OCI-LY1 (cell line): ENCODE measurements around the gene NOP58.
"Not testable (repeated sequence)": the region's sequence is repeated elsewhere in the genome, so short reads cannot be mapped to it uniquely, and the experiment has no call there.

Experiments used
- H2AFZ ChIP-seq: fragments of 200-600 bp; sonication (generic), shearing (Covaris generic); 2 replicates; pipeline ENCODE4 v1.6.0; 2014; ENCODE audit warnings: antibody characterized with exemption, mild to moderate bottlenecking, low read length
- H3F3A ChIP-seq: fragments of 200-600 bp; sonication (generic), shearing (Covaris generic); 2 replicates; pipeline ENCODE4 v1.6.0; 2014; ENCODE audit warnings: mild to moderate bottlenecking, antibody characterized with exemption, low read length, moderate library complexity; ENCODE audit not compliant: insufficient read depth
- H3K27ac ChIP-seq: fragments of 200-600 bp; sonication (generic); 2 replicates; pipeline ENCODE4 v1.5.1; 2014; ENCODE audit warnings: low read length, mixed run types, mild to moderate bottlenecking, low read depth; ENCODE audit not compliant: poor library complexity, severe bottlenecking
- H3K27me3 ChIP-seq: fragments of 200-600 bp; sonication (generic); 2 replicates; pipeline ENCODE4 v1.6.0; 2014; ENCODE audit warnings: antibody characterized with exemption, mild to moderate bottlenecking, low read length, moderate library complexity; ENCODE audit not compliant: insufficient read depth
- H3K36me3 ChIP-seq: fragments of 200-600 bp; sonication (generic); 2 replicates; pipeline ENCODE4 v1.6.1; 2014; ENCODE audit warnings: mild to moderate bottlenecking, antibody characterized with exemption, low read length, moderate library complexity, mixed read lengths; ENCODE audit not compliant: insufficient read depth
- H3K4me1 ChIP-seq: fragments of 200-600 bp; sonication (generic); 2 replicates; pipeline ENCODE4 v1.5.1; 2014; ENCODE audit warnings: mild to moderate bottlenecking, low read length, moderate library complexity; ENCODE audit not compliant: insufficient read depth, severe bottlenecking
- H3K4me2 ChIP-seq: fragments of 200-600 bp; sonication (generic), shearing (Covaris generic); 2 replicates; pipeline ENCODE4 v1.6.1; 2014; ENCODE audit warnings: low read length
- H3K4me3 ChIP-seq: fragments of 200-600 bp; sonication (generic); 2 replicates; pipeline ENCODE4 v1.5.1; 2014; ENCODE audit warnings: low read length, low read depth, mild to moderate bottlenecking, mixed read lengths; ENCODE audit not compliant: poor library complexity, severe bottlenecking
- H3K79me2 ChIP-seq: fragments of 200-600 bp; shearing (Covaris generic); 2 replicates; pipeline ENCODE4 v1.6.1; 2016; ENCODE audit warnings: mixed run types, low read length, mixed read lengths; ENCODE audit not compliant: insufficient read depth
- H3K9ac ChIP-seq: fragments of 200-600 bp; sonication (generic), shearing (Covaris generic); 2 replicates; pipeline ENCODE4 v1.6.1; 2014; ENCODE audit warnings: mild to moderate bottlenecking, low read length, mixed read lengths
- H3K9me2 ChIP-seq: fragments of 200-600 bp; sonication (generic), shearing (Covaris generic); 2 replicates; pipeline ENCODE4 v1.6.1; 2014; ENCODE audit warnings: low read depth, mild to moderate bottlenecking, low read length, mixed read lengths
- H3K9me3 ChIP-seq: fragments of 200-600 bp; shearing (Covaris generic); 2 replicates; pipeline ENCODE4 v1.6.1; 2014; ENCODE audit warnings: low read length, mixed read lengths
- H4K20me1 ChIP-seq: fragments of 200-600 bp; sonication (generic), shearing (Covaris generic); 2 replicates; pipeline ENCODE4 v1.6.0; 2016; ENCODE audit warnings: mild to moderate bottlenecking, low read length; ENCODE audit not compliant: insufficient read depth
- CTCF ChIP-seq: fragments of 200-600 bp; sonication (generic), shearing (Covaris generic); IDR thresholded peaks from 2 replicates; pipeline ENCODE4 v1.5.1; 2017; ENCODE audit warnings: mild to moderate bottlenecking, antibody characterized with exemption, low read length, moderate library complexity, mixed read lengths
- EZH2 ChIP-seq: fragments of 200-600 bp; sonication (generic), shearing (Covaris generic); IDR thresholded peaks from 2 replicates; pipeline ENCODE4 v1.8.0; 2017; ENCODE audit warnings: borderline replicate concordance, mixed run types, mild to moderate bottlenecking, antibody characterized with exemption, low read length, moderate library complexity, mixed read lengths

NOP58 gene

GRCh38 chr2:202270487-202270886 lies 4.9 kb downstream of the NOP58 start:
- H3K9me3 ChIP-seq: no peaks in the 10 kb centered on the region
- H3K4me1 ChIP-seq: peaks cover 52% of the 10 kb centered on the region
- H3K9me2 ChIP-seq: no peaks in the 10 kb centered on the region
- no peak overlapping the region for H2AFZ ChIP-seq
- no peaks in the 10 kb centered on the region for H3F3A ChIP-seq
- H3K4me3 ChIP-seq: peak overlapping the region; percentile 31
- peak overlapping the region; percentile 100 for H3K4me2 ChIP-seq
- TF ChIP-seq EZH2: no peak
- TF ChIP-seq CTCF: no peak
- H3K27me3 ChIP-seq: no peaks in the 10 kb centered on the region
- peak overlapping the region; percentile 6 for H3K27ac ChIP-seq
- peaks cover 22% of the 10 kb centered on the region for H4K20me1 ChIP-seq
- H3K9ac ChIP-seq: peak overlapping the region; percentile 8; the same call in 1 of the 2 replicates
- peaks cover 63% of the 10 kb centered on the region for H3K36me3 ChIP-seq
- H3K79me2 ChIP-seq: peaks cover 98% of the 10 kb centered on the region

GRCh38 chr2:202276078-202276720 lies 10.6 kb downstream of the NOP58 start:
- not testable (repeated sequence) for H3F3A ChIP-seq, H3K9me2 ChIP-seq, H3K4me2 ChIP-seq, H2AFZ ChIP-seq, H3K27me3 ChIP-seq, H3K9me3 ChIP-seq, H3K4me3 ChIP-seq, H3K27ac ChIP-seq, H3K9ac ChIP-seq
- H3K36me3 ChIP-seq: peaks cover 83% of the 10 kb centered on the region
- peaks cover 13% of the 10 kb centered on the region for H4K20me1 ChIP-seq
- H3K79me2 ChIP-seq: peaks cover 70% of the 10 kb centered on the region
- peaks cover 15% of the 10 kb centered on the region for H3K4me1 ChIP-seq

- Histone ChIP-seq H3K9me2 (no peaks in the 10 kb centered on the region), H3K27me3 (no peaks in the 10 kb centered on the region), H3K27ac (no peak overlapping the region), H3K9ac (no peak overlapping the region), H2AFZ (no peak overlapping the region), H3K4me3 (no peak overlapping the region), H3K36me3 (peaks cover 95% of the 10 kb centered on the region), H4K20me1 (peaks cover 4% of the 10 kb centered on the region), H3K79me2 (peaks cover 50% of the 10 kb centered on the region), H3K9me3 (no peaks in the 10 kb centered on the region), H3K4me2 (no peak overlapping the region), H3F3A (no peaks in the 10 kb centered on the region), H3K4me1 (no peaks in the 10 kb centered on the region)
- TF ChIP-seq CTCF (no peak), EZH2 (no peak)
These were observed 12.6 kb downstream of the NOP58 start for GRCh38 chr2:202278036-202278760.
